ENCODE measurements around the gene IGSF9. TPM values are rescaled to one million over a fixed set of nuclear protein-coding genes. Genes with fewer than 3 reads are reported as not detected.
"Not testable (repeated sequence)": the region's sequence is repeated elsewhere in the genome, so short reads cannot be mapped to it uniquely, and the experiment has no call there.

Gene IGSF9
- total RNA-seq, 1 experiment from 2014 or later, result not detected

GRCh38 chr1:159902541-159902940, 42.9 kb downstream of the IGSF9 start:
- H3K4me2 ChIP-seq (ENCODE audit: low read depth, low read length, poor library complexity, severe bottlenecking), result no peak overlapping the region
- no peak overlapping the region for H3K4me3 ChIP-seq (ENCODE audit: low read length)
- H3K9ac ChIP-seq (ENCODE audit: low read length), result no peak overlapping the region
- H3K36me3 ChIP-seq (ENCODE audit: insufficient read depth, low read length), result no peaks in the 10 kb centered on the region
- no peaks in the 10 kb centered on the region for H4K20me1 ChIP-seq (ENCODE audit: insufficient read depth, low read depth, low read length)
- no peaks in the 10 kb centered on the region for H3K27me3 ChIP-seq (ENCODE audit: low read length)
- H3K9me2 ChIP-seq (replicated peaks; ENCODE audit: insufficient read depth, low read length), result no peaks in the 10 kb centered on the region
- no peaks in the 10 kb centered on the region for H3K79me2 ChIP-seq (ENCODE audit: low read length)
- H3K4me1 ChIP-seq (ENCODE audit: low read length), result no peaks in the 10 kb centered on the region
- no peak overlapping the region for H3K27ac ChIP-seq (ENCODE audit: low read length)
- DNase-seq, result no peak
- no peaks in the 10 kb centered on the region for H3K9me3 ChIP-seq (ENCODE audit: low read length)
- H2AFZ ChIP-seq (ENCODE audit: low read length), result no peak overlapping the region

GRCh38 chr1:159900755-159901360, 44.6 kb downstream of the IGSF9 start:
- H3K9me3 ChIP-seq (ENCODE audit: low read length), result no peaks in the 10 kb centered on the region
- H3K4me1 ChIP-seq (ENCODE audit: low read length), result no peaks in the 10 kb centered on the region
- H3K9me2 ChIP-seq (replicated peaks; ENCODE audit: insufficient read depth, low read length), result no peaks in the 10 kb centered on the region
- H3K9ac ChIP-seq (ENCODE audit: low read length), result no peak overlapping the region
- H4K20me1 ChIP-seq (ENCODE audit: insufficient read depth, low read depth, low read length), result no peaks in the 10 kb centered on the region
- H3K27me3 ChIP-seq (ENCODE audit: low read length), result no peaks in the 10 kb centered on the region
- no peak overlapping the region for H3K27ac ChIP-seq (ENCODE audit: low read length)
- no peaks in the 10 kb centered on the region for H3K36me3 ChIP-seq (ENCODE audit: insufficient read depth, low read length)
- no peak overlapping the region for H3K4me2 ChIP-seq (ENCODE audit: low read depth, low read length, poor library complexity, severe bottlenecking)
- no peak overlapping the region for H3K4me3 ChIP-seq (ENCODE audit: low read length)
- no peak overlapping the region for H2AFZ ChIP-seq (ENCODE audit: low read length)
- no peaks in the 10 kb centered on the region for H3K79me2 ChIP-seq (ENCODE audit: low read length)
- peak; percentile 31 for DNase-seq

GRCh38 chr1:159900086-159900680, 45.2 kb downstream of the IGSF9 start, which contains the start of gene CFAP45:
CFAP45 (minus strand) TSS chr1:159900165; CDS start chr1:159900098, 67 bp downstream.
- Histone ChIP-seq H3K79me2 (ENCODE audit: low read length) (no peaks in the 10 kb centered on the region), H3K4me3 (ENCODE audit: low read length) (no peak within 1 kb of the TSS), H3K9me3 (ENCODE audit: low read length) (no peaks in the 10 kb centered on the region), H3K27ac (ENCODE audit: low read length) (no peak within 1 kb of the TSS), H3K4me1 (ENCODE audit: low read length) (no peaks in the 10 kb centered on the region), H3K9me2 (replicated peaks; ENCODE audit: insufficient read depth, low read length) (no peaks in the 10 kb centered on the region), H3K27me3 (ENCODE audit: low read length) (no peaks in the 10 kb centered on the region), H3K36me3 (ENCODE audit: insufficient read depth, low read length) (no peaks in the 10 kb centered on the region), H3K9ac (ENCODE audit: low read length) (no peak within 1 kb of the TSS), H2AFZ (ENCODE audit: low read length) (no peak within 1 kb of the TSS), H4K20me1 (ENCODE audit: insufficient read depth, low read depth, low read length) (no peaks in the 10 kb centered on the region), H3K4me2 (ENCODE audit: low read depth, low read length, poor library complexity, severe bottlenecking) (no peak within 1 kb of the TSS)
- no peak for DNase-seq

GRCh38 chr1:159899634-159900033, 45.8 kb downstream of the IGSF9 start:
- not testable (repeated sequence) for H2AFZ ChIP-seq (ENCODE audit: low read length); H3K9me3 ChIP-seq (ENCODE audit: low read length); DNase-seq; H3K9ac ChIP-seq (ENCODE audit: low read length); H3K27ac ChIP-seq (ENCODE audit: low read length); H4K20me1 ChIP-seq (ENCODE audit: insufficient read depth, low read depth, low read length); H3K4me1 ChIP-seq (ENCODE audit: low read length); H3K9me2 ChIP-seq (replicated peaks; ENCODE audit: insufficient read depth, low read length); H3K79me2 ChIP-seq (ENCODE audit: low read length); H3K4me3 ChIP-seq (ENCODE audit: low read length); H3K4me2 ChIP-seq (ENCODE audit: low read depth, low read length, poor library complexity, severe bottlenecking); H3K27me3 ChIP-seq (ENCODE audit: low read length); H3K36me3 ChIP-seq (ENCODE audit: insufficient read depth, low read length)

- no peak overlapping the region for H3K27ac ChIP-seq (ENCODE audit: low read length)
- no peak for DNase-seq
- no peak overlapping the region for H3K4me2 ChIP-seq (ENCODE audit: low read depth, low read length, poor library complexity, severe bottlenecking)
- H3K9me2 ChIP-seq (replicated peaks; ENCODE audit: insufficient read depth, low read length), result no peaks in the 10 kb centered on the region
- no peak overlapping the region for H3K9ac ChIP-seq (ENCODE audit: low read length)
- no peaks in the 10 kb centered on the region for H3K27me3 ChIP-seq (ENCODE audit: low read length)
- no peak overlapping the region for H3K4me3 ChIP-seq (ENCODE audit: low read length)
- no peaks in the 10 kb centered on the region for H3K36me3 ChIP-seq (ENCODE audit: insufficient read depth, low read length)
- H3K9me3 ChIP-seq (ENCODE audit: low read length), result no peaks in the 10 kb centered on the region
- no peaks in the 10 kb centered on the region for H4K20me1 ChIP-seq (ENCODE audit: insufficient read depth, low read depth, low read length)
- no peak overlapping the region for H2AFZ ChIP-seq (ENCODE audit: low read length)
- no peaks in the 10 kb centered on the region for H3K79me2 ChIP-seq (ENCODE audit: low read length)
- no peaks in the 10 kb centered on the region for H3K4me1 ChIP-seq (ENCODE audit: low read length)
Measured at GRCh38 chr1:159898527-159898926, 46.9 kb downstream of the IGSF9 start.

GRCh38 chr1:159897962-159898361, 47.5 kb downstream of the IGSF9 start:
- DNase-seq, result no peak
- Histone ChIP-seq H3K36me3 (ENCODE audit: insufficient read depth, low read length) (no peaks in the 10 kb centered on the region), H2AFZ (ENCODE audit: low read length) (no peak overlapping the region), H3K9ac (ENCODE audit: low read length) (no peak overlapping the region), H4K20me1 (ENCODE audit: insufficient read depth, low read depth, low read length) (no peaks in the 10 kb centered on the region), H3K27ac (ENCODE audit: low read length) (no peak overlapping the region), H3K9me2 (replicated peaks; ENCODE audit: insufficient read depth, low read length) (no peaks in the 10 kb centered on the region), H3K4me3 (ENCODE audit: low read length) (no peak overlapping the region), H3K4me2 (ENCODE audit: low read depth, low read length, poor library complexity, severe bottlenecking) (no peak overlapping the region), H3K4me1 (ENCODE audit: low read length) (no peaks in the 10 kb centered on the region), H3K79me2 (ENCODE audit: low read length) (no peaks in the 10 kb centered on the region), H3K27me3 (ENCODE audit: low read length) (no peaks in the 10 kb centered on the region), H3K9me3 (ENCODE audit: low read length) (no peaks in the 10 kb centered on the region)

GRCh38 chr1:159896546-159896930, 48.9 kb downstream of the IGSF9 start:
- Histone ChIP-seq H3K9me3 (ENCODE audit: low read length) (no peaks in the 10 kb centered on the region), H3K9me2 (replicated peaks; ENCODE audit: insufficient read depth, low read length) (no peaks in the 10 kb centered on the region), H3K9ac (ENCODE audit: low read length) (no peak overlapping the region), H3K4me2 (ENCODE audit: low read depth, low read length, poor library complexity, severe bottlenecking) (no peak overlapping the region), H3K79me2 (ENCODE audit: low read length) (no peaks in the 10 kb centered on the region), H3K27ac (ENCODE audit: low read length) (no peak overlapping the region), H3K36me3 (ENCODE audit: insufficient read depth, low read length) (no peaks in the 10 kb centered on the region), H4K20me1 (ENCODE audit: insufficient read depth, low read depth, low read length) (no peaks in the 10 kb centered on the region), H3K4me1 (ENCODE audit: low read length) (no peaks in the 10 kb centered on the region), H2AFZ (ENCODE audit: low read length) (no peak overlapping the region), H3K27me3 (ENCODE audit: low read length) (no peaks in the 10 kb centered on the region), H3K4me3 (ENCODE audit: low read length) (no peak overlapping the region)
- DNase-seq, result no peak

GRCh38 chr1:159895836-159896545, 49.4 kb downstream of the IGSF9 start:
- H3K27ac ChIP-seq (ENCODE audit: low read length), result no peak overlapping the region
- H3K36me3 ChIP-seq (ENCODE audit: insufficient read depth, low read length), result no peaks in the 10 kb centered on the region
- no peak overlapping the region for H2AFZ ChIP-seq (ENCODE audit: low read length)
- H3K9ac ChIP-seq (ENCODE audit: low read length), result no peak overlapping the region
- no peaks in the 10 kb centered on the region for H3K9me3 ChIP-seq (ENCODE audit: low read length)
- H3K4me1 ChIP-seq (ENCODE audit: low read length), result no peaks in the 10 kb centered on the region
- DNase-seq, result no peak
- H3K4me3 ChIP-seq (ENCODE audit: low read length), result no peak overlapping the region
- no peaks in the 10 kb centered on the region for H3K27me3 ChIP-seq (ENCODE audit: low read length)
- H3K9me2 ChIP-seq (replicated peaks; ENCODE audit: insufficient read depth, low read length), result no peaks in the 10 kb centered on the region
- H4K20me1 ChIP-seq (ENCODE audit: insufficient read depth, low read depth, low read length), result no peaks in the 10 kb centered on the region
- no peaks in the 10 kb centered on the region for H3K79me2 ChIP-seq (ENCODE audit: low read length)
- no peak overlapping the region for H3K4me2 ChIP-seq (ENCODE audit: low read depth, low read length, poor library complexity, severe bottlenecking)

All from Karpas-422 (cell line).